Measurements from ENCODE around the gene NPHP4. TPM values are rescaled to one million over a fixed set of nuclear protein-coding genes. Genes with fewer than 3 reads are reported as not detected.

The NPHP4 gene
- total and polyA plus RNA-seq, 10 of the 15 experiments (the other 5 are each of a cell fraction or from before 2014, with no cell fraction given): 0.16 to 10.5 (median 3.1) TPM

- TF ChIP-seq CTCF (IDR thresholded peaks at IDR 0.05 in 2 of 3, conservative IDR thresholded peaks at IDR 0.05 in 1 of 3; ENCODE audit: control insufficient read depth in 2 of 3, extremely low read depth in 1 of 3, insufficient read depth in 1 of 3, low read depth in 3 of 3, low read length in 3 of 3) (0 out of 6 replicates have a peak, but pooled peaks of 1 of the 3 experiments have one; percentile 4), EZH2 (IDR thresholded peaks at IDR 0.05; ENCODE audit: borderline replicate concordance, control insufficient read depth, low read depth, low read length) (no peak), ZNF687 (IDR thresholded peaks at IDR 0.05) (peak; percentile 96), SIX5 (IDR thresholded peaks at IDR 0.05; ENCODE audit: low read depth, low read length, severe bottlenecking) (no peak), TCF12 (IDR thresholded peaks at IDR 0.05; ENCODE audit: low read depth, low read length) (peak; percentile 85), TCF3 (IDR thresholded peaks at IDR 0.05; ENCODE audit: borderline replicate concordance, insufficient read depth, low read depth, low read length) (peak; percentile 84), ZBED1 (IDR thresholded peaks at IDR 0.05; ENCODE audit: borderline replicate concordance) (no peak), IRF4 (IDR thresholded peaks at IDR 0.05; ENCODE audit: low read depth, low read length) (0 out of 2 replicates have a peak, but pooled peaks have one; percentile 23), NR2C1 (IDR thresholded peaks at IDR 0.05) (peak; percentile 6; the same call in 1 of the 2 replicates), HDAC6 (IDR thresholded peaks at IDR 0.05; ENCODE audit: unreplicated experiment) (peak; percentile 27)
- TF ChIP-seq, protein P1, sequence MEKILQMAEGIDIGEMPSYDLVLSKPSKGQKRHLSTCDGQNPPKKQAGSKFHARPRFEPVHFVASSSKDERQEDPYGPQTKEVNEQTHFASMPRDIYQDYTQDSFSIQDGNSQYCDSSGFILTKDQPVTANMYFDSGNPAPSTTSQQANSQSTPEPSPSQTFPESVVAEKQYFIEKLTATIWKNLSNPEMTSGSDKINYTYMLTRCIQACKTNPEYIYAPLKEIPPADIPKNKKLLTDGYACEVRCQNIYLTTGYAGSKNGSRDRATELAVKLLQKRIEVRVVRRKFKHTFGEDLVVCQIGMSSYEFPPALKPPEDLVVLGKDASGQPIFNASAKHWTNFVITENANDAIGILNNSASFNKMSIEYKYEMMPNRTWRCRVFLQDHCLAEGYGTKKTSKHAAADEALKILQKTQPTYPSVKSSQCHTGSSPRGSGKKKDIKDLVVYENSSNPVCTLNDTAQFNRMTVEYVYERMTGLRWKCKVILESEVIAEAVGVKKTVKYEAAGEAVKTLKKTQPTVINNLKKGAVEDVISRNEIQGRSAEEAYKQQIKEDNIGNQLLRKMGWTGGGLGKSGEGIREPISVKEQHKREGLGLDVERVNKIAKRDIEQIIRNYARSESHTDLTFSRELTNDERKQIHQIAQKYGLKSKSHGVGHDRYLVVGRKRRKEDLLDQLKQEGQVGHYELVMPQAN (conservative IDR thresholded peaks at IDR 0.05): peak; percentile 65; the same call in 1 of the 2 replicates
Observed at GRCh38 chr1:6026095-6026809, 34.0 kb upstream of the NPHP4 start (continued).

Measured in GM12878 (cell line).